Panc1 (cell line): ENCODE measurements around the gene ZDHHC13. TPM values are rescaled to one million over a fixed set of nuclear protein-coding genes. Genes with fewer than 3 reads are reported as not detected.

Experiments
- ATAC-seq: fragments of 200-7000 bp; cut with Tn5 transposase; 2 replicates; pipeline ENCODE4 v1.9.1; 2020; ENCODE audit warnings: mild to moderate bottlenecking, moderate library complexity
- BruUV-seq: library from RNA; stranded (reverse); fragments of 400-500 nt; replicated peaks from 2 replicates; lab custom pipeline; 2021; lab: Mats Ljungman, UMichigan
- CTCF ChIA-PET: fragments of 300-600 bp; sonication (Branson Sonifier 250); formaldehyde crosslinking; loops from one replicate; lab custom pipeline; 2022; ENCODE audit warnings: antibody characterized with exemption; lab: Charles Lee
- POLR2A ChIA-PET: fragments of 300-600 bp; sonication (Branson Sonifier 250); formaldehyde crosslinking; loops from one replicate; lab custom pipeline; 2022; ENCODE audit warnings: antibody characterized with exemption; lab: Charles Lee
- DNase-seq: peaks from one replicate; pipeline ENCODE4 v3.0.0-alpha.2; 2010; ENCODE audit warnings: low read depth, low spot score
- H3K27ac ChIP-seq: 2 replicates; pipeline ENCODE4 v1.5.1; 2011; ENCODE audit warnings: mild to moderate bottlenecking, low read length, inconsistent platforms
- H3K27me3 ChIP-seq: fragments of 200-500 bp; sonication (Bioruptor generic); 2 replicates; pipeline ENCODE4 v1.6.0; 2014; ENCODE audit warnings: low read length, inconsistent platforms; ENCODE audit not compliant: control insufficient read depth, insufficient read depth
- H3K36me3 ChIP-seq: fragments of 200-500 bp; sonication (Bioruptor generic); 2 replicates; pipeline ENCODE4 v1.5.1; 2014; ENCODE audit warnings: inconsistent platforms, mild to moderate bottlenecking, low read length, moderate library complexity; ENCODE audit not compliant: control insufficient read depth, insufficient read depth
- H3K4me1 ChIP-seq: 2 replicates; pipeline ENCODE4 v1.5.1; 2011; ENCODE audit warnings: inconsistent platforms, mild to moderate bottlenecking, low read length, moderate library complexity; ENCODE audit not compliant: control insufficient read depth, insufficient read depth
- H3K4me3 ChIP-seq, 2 experiments: 2 replicates each; pipeline ENCODE4 v1.5.1; 2011 to 2012; ENCODE audit warnings: low read depth in 2 of 2, low read length in 2 of 2, mild to moderate bottlenecking in 2 of 2, inconsistent platforms in 1 of 2, moderate library complexity in 1 of 2
- H3K9me3 ChIP-seq: fragments of 200-500 bp; sonication (Bioruptor generic); 2 replicates; pipeline ENCODE4 v1.5.1; 2014; ENCODE audit warnings: low read depth, mild to moderate bottlenecking, inconsistent platforms, low read length, moderate library complexity; ENCODE audit not compliant: control insufficient read depth, insufficient read depth
- CTCF ChIP-seq: fragments of 450-650 bp; IDR thresholded peaks from 2 replicates; pipeline ENCODE4 v1.5.1; 2017; ENCODE audit warnings: mild to moderate bottlenecking
- POLR2AphosphoS5 ChIP-seq: IDR thresholded peaks from 2 replicates; pipeline ENCODE4 v1.6.1; 2012; ENCODE audit warnings: mild to moderate bottlenecking, low read depth, low read length, moderate library complexity
- REST ChIP-seq, 2 experiments: IDR thresholded peaks; 2 replicates each; pipeline ENCODE4 v1.6.1; 2011 to 2012; ENCODE audit warnings: low read depth in 2 of 2, control low read depth in 1 of 2, low read length in 1 of 2, mild to moderate bottlenecking in 1 of 2, moderate library complexity in 1 of 2; ENCODE audit not compliant: insufficient read depth in 1 of 2
- SIN3A ChIP-seq: IDR thresholded peaks from 2 replicates; pipeline ENCODE4 v1.6.1; 2012; ENCODE audit warnings: low read depth, mild to moderate bottlenecking, low read length, moderate library complexity, borderline replicate concordance; ENCODE audit not compliant: insufficient read depth
- TCF7L2 ChIP-seq: IDR thresholded peaks from 2 replicates; pipeline ENCODE4 v1.6.1; 2011; ENCODE audit warnings: mild to moderate bottlenecking, low read depth, low read length, inconsistent platforms
- in situ Hi-C: cut with HindIII; loops from 2 replicates; pipeline ENCODE4 v1.10.0; 2016; ENCODE audit warnings: low sequenced_read_pairs, low pct_unique_long_range_greater_than_20kb
- intact Hi-C: fragments of 100-400 bp; cut with micrococcal nuclease; formaldehyde crosslinking; loops from one replicate; pipeline ENCODE4 v1.10.0; 2022; ENCODE audit not compliant: unreplicated experiment
- total RNA-seq: library from RNA; stranded (reverse); gene quantifications from one replicate; pipeline ENCODE4 v1.2.1, GENCODE V29; 2021; ENCODE audit not compliant: unreplicated experiment

ZDHHC13 gene
- total RNA-seq, 1 experiment from 2014 or later, result 24.3 TPM

GRCh38 chr11:19121646-19122045 is 4.7 kb downstream of the ZDHHC13 start:
- TF ChIP-seq CTCF, result no peak
- TF ChIP-seq SIN3A, result no peak
- TF ChIP-seq REST (IDR thresholded peaks at IDR 0.05; ENCODE audit: insufficient read depth in 1 of 2, low read depth in 2 of 2, low read length in 1 of 2), result no peak
- no peak for TF ChIP-seq TCF7L2
- in situ Hi-C loops, result no loop called here
- ATAC-seq, result no peak

GRCh38 chr11:19122960-19123615 is 6.1 kb downstream of the ZDHHC13 start:
- ATAC-seq, result no peak
- ChIA-PET POLR2A (no interaction called here), CTCF (no interaction called here)

More at GRCh38 chr11:19121646-19122045, 4.7 kb downstream of the ZDHHC13 start:
- peaks cover 2% of the 10 kb centered on the region; the same call in 1 of the 2 replicates for H3K36me3 ChIP-seq
- no peaks in the 10 kb centered on the region for H3K27me3 ChIP-seq
- intact Hi-C loops, result no loop called here
- POLR2A ChIA-PET, result no interaction called here
- DNase-seq, result no peak
- BruUV-seq, result no TSS peak
- H3K27ac ChIP-seq, result no peak overlapping the region
- no peak overlapping the region for H3K4me3 ChIP-seq
- no peaks in the 10 kb centered on the region for H3K9me3 ChIP-seq
- CTCF ChIA-PET, result no interaction called here
- H3K4me1 ChIP-seq, result peaks cover 9% of the 10 kb centered on the region

More at GRCh38 chr11:19122960-19123615, 6.1 kb downstream of the ZDHHC13 start:
- no TSS peak for BruUV-seq
- Histone ChIP-seq H3K27me3 (no peaks in the 10 kb centered on the region), H3K4me3 (no peak overlapping the region), H3K27ac (no peak overlapping the region), H3K9me3 (no peaks in the 10 kb centered on the region), H3K36me3 (0 out of 2 replicates have a peak, but pooled peaks cover 2% of the 10 kb centered on the region), H3K4me1 (peaks cover 5% of the 10 kb centered on the region)
- intact Hi-C loops, result no loop called here
- in situ Hi-C loops, result no loop called here
- no peak for TF ChIP-seq POLR2AphosphoS5
- TF ChIP-seq REST (IDR thresholded peaks at IDR 0.05; ENCODE audit: insufficient read depth in 1 of 2, low read depth in 2 of 2, low read length in 1 of 2), result no peak
- no peak for TF ChIP-seq SIN3A
- TF ChIP-seq CTCF, result no peak
- no peak for TF ChIP-seq TCF7L2
- no peak for DNase-seq
